Activated CD4-positive, alpha-beta T cell treated with anti-CD3 and anti-CD28 coated beads, Interleukin-2, amount 50 U/mL, for 4 hours (primary cell): ENCODE results near the gene AGA.
A peak's percentile ranks its signal among the peaks of the same experiment; 100 is the strongest.

Experiments used
- DNase-seq, 2 experiments: peaks; one replicate each; pipeline ENCODE4 v3.0.0-alpha.2; 2020

Gene AGA

GRCh38 chr4:177441803-177442622 lies at the start of gene AGA:
AGA (minus strand) TSS chr4:177442437; CDS start chr4:177442375, 62 bp downstream.
- peak; percentile 95 to 96 for DNase-seq

GRCh38 chr4:177492022-177492421 lies 49.8 kb upstream of the AGA start:
- DNase-seq, result no peak

GRCh38 chr4:177490769-177491168 lies 48.5 kb upstream of the AGA start:
- no peak for DNase-seq

GRCh38 chr4:177489471-177490246 lies 47.4 kb upstream of the AGA start:
- DNase-seq, result no peak

- no peak for DNase-seq
Measured at GRCh38 chr4:177487977-177488376, 45.7 kb upstream of the AGA start.

GRCh38 chr4:177485528-177485927 lies 43.3 kb upstream of the AGA start:
- DNase-seq, result no peak

GRCh38 chr4:177484613-177485021 lies 42.4 kb upstream of the AGA start:
- no peak for DNase-seq

- DNase-seq, result no peak
Measured at GRCh38 chr4:177483760-177484159, 41.5 kb upstream of the AGA start.

GRCh38 chr4:177483271-177483670 lies 41.0 kb upstream of the AGA start:
- no peak for DNase-seq

- DNase-seq, result no peak
Measured at GRCh38 chr4:177482367-177482766, 40.1 kb upstream of the AGA start.

- DNase-seq, result no peak
Measured at GRCh38 chr4:177480795-177481194, 38.6 kb upstream of the AGA start.

GRCh38 chr4:177479063-177479462 lies 36.8 kb upstream of the AGA start:
- DNase-seq, result no peak

- no peak for DNase-seq
Measured at GRCh38 chr4:177478496-177478895, 36.3 kb upstream of the AGA start.

GRCh38 chr4:177473991-177474390 lies 31.8 kb upstream of the AGA start:
- no peak for DNase-seq

GRCh38 chr4:177464026-177464425 lies 21.8 kb upstream of the AGA start:
- no peak for DNase-seq

GRCh38 chr4:177461606-177462005 lies 19.4 kb upstream of the AGA start:
- DNase-seq, result no peak

- DNase-seq, result no peak
Measured at GRCh38 chr4:177460460-177460859, 18.2 kb upstream of the AGA start.

- DNase-seq, result no peak
Measured at GRCh38 chr4:177455561-177455970, 13.3 kb upstream of the AGA start.

- no peak for DNase-seq
Measured at GRCh38 chr4:177453116-177453515, 10.9 kb upstream of the AGA start.

GRCh38 chr4:177451108-177451500 lies 8.9 kb upstream of the AGA start:
- no peak for DNase-seq

GRCh38 chr4:177450426-177451107 lies 8.3 kb upstream of the AGA start:
- no peak for DNase-seq

GRCh38 chr4:177448850-177449249 lies 6.6 kb upstream of the AGA start:
- DNase-seq, result no peak

GRCh38 chr4:177447417-177448004 lies 5.3 kb upstream of the AGA start:
- no peak for DNase-seq
